CD4-positive, alpha-beta memory T cell (primary cell): Measurements from ENCODE around the gene TFAP2E. TPM values are rescaled to one million over a fixed set of nuclear protein-coding genes. Genes with fewer than 3 reads are reported as not detected.

Source experiments
- CTCF ChIA-PET: fragments of 350-600 bp; sonication (Branson Sonifier 250); formaldehyde crosslinking; loops from one replicate; lab custom pipeline; 2021; ENCODE audit warnings: inconsistent platforms; ENCODE audit not compliant: partially characterized antibody; lab: Charles Lee
- POLR2A ChIA-PET: fragments of 350-600 bp; sonication (Branson Sonifier 250); formaldehyde crosslinking; loops from one replicate; lab custom pipeline; 2021; ENCODE audit not compliant: partially characterized antibody; lab: Charles Lee
- DNase-seq, 5 donors: peaks; one replicate each; pipeline versions ENCODE4 v3.0.0 to v3.0.0-alpha.2; 2020 to 2022; ENCODE audit warnings: mixed read lengths in 1 of 5
- H3K27ac ChIP-seq: one replicate; pipeline ENCODE4 v1.7.0; 2013; ENCODE audit warnings: low read depth, low read length
- H3K27me3 ChIP-seq: 2 replicates; pipeline ENCODE4 v1.7.0; 2013; ENCODE audit warnings: mild to moderate bottlenecking, low read length, moderate library complexity; ENCODE audit not compliant: insufficient read depth
- H3K36me3 ChIP-seq: 2 replicates; pipeline ENCODE4 v1.7.0; 2013; ENCODE audit warnings: mild to moderate bottlenecking, low read length, moderate library complexity; ENCODE audit not compliant: insufficient read depth
- H3K4me1 ChIP-seq: 2 replicates; pipeline ENCODE4 v1.7.0; 2013; ENCODE audit warnings: mild to moderate bottlenecking, low read length, moderate library complexity; ENCODE audit not compliant: insufficient read depth
- H3K4me3 ChIP-seq, 2 donors: one replicate each; pipeline ENCODE4 v1.7.0; 2013; ENCODE audit warnings: low read length in 2 of 2, mild to moderate bottlenecking in 1 of 2
- H3K9me3 ChIP-seq, 2 donors: one replicate each; pipeline ENCODE4 v1.7.0; 2013; ENCODE audit warnings: low read length in 2 of 2, control low read depth in 1 of 2; ENCODE audit not compliant: control insufficient read depth in 1 of 2
- H3K27ac Mint-ChIP-seq, 7 donors: one replicate each; pipeline ENCODE4 v1.8.0; 2020 to 2021; ENCODE audit warnings: mixed read lengths in 7 of 7, mild to moderate bottlenecking in 6 of 7, inconsistent platforms in 3 of 7, moderate library complexity in 3 of 7
- H3K27me3 Mint-ChIP-seq, 2 donors: one replicate each; pipeline ENCODE4 v1.8.0; 2020 to 2021; ENCODE audit warnings: mixed read lengths in 2 of 2
- H3K36me3 Mint-ChIP-seq, 2 donors: one replicate each; pipeline ENCODE4 v1.8.0; 2020 to 2021; ENCODE audit warnings: mixed read lengths in 2 of 2, inconsistent platforms in 1 of 2, mild to moderate bottlenecking in 1 of 2
- H3K4me1 Mint-ChIP-seq, 4 donors: one replicate each; pipeline ENCODE4 v1.8.0; 2020 to 2021; ENCODE audit warnings: mixed read lengths in 4 of 4, mild to moderate bottlenecking in 1 of 4
- H3K4me3 Mint-ChIP-seq, 8 donors: one replicate each; pipeline ENCODE4 v1.8.0; 2020 to 2021; ENCODE audit warnings: mixed read lengths in 8 of 8, mild to moderate bottlenecking in 7 of 8, moderate library complexity in 6 of 8, inconsistent platforms in 3 of 8
- H3K9me3 Mint-ChIP-seq, 8 donors: one replicate each; pipeline ENCODE4 v1.8.0; 2020 to 2021; ENCODE audit warnings: mixed read lengths in 8 of 8, mild to moderate bottlenecking in 5 of 8, inconsistent platforms in 3 of 8, moderate library complexity in 1 of 8
- intact Hi-C: fragments of 100-400 bp; cut with micrococcal nuclease; formaldehyde crosslinking; loops from one replicate; pipeline ENCODE4 v1.15.1; 2023
- polyA plus RNA-seq, 2 donors: library from polyadenylated mRNA; unstranded; fragments of 300-500 nt; fragmentation: Illumina TruSeq; gene quantifications; one replicate each; pipeline ENCODE4 v1.2.3, GENCODE V29; 2021
- total RNA-seq, 2 experiments: library from RNA; stranded (reverse); gene quantifications; one replicate each; pipeline ENCODE4 v1.2.3, GENCODE V29; 2021

Gene TFAP2E
- total and polyA plus RNA-seq, 4 experiments from 2014 or later = 0.23 to 2.9 (median 2.3) TPM; not detected in 1

GRCh38 chr1:35622510-35623178, 49.5 kb downstream of the TFAP2E start:
- H3K9me3 Mint-ChIP-seq = no peaks in the 10 kb centered on the region
- intact Hi-C loops = no loop called here
- no peaks in the 10 kb centered on the region for H3K4me1 ChIP-seq
- H3K27ac Mint-ChIP-seq = peak overlapping the region in 1 of 7 donors; percentile 50
- H3K4me1 Mint-ChIP-seq = peaks cover 7 to 16% (median 14%) of the 10 kb centered on the region in 4 donors
- peaks cover 20% of the 10 kb centered on the region for H3K36me3 ChIP-seq
- no peak for DNase-seq
- no peak overlapping the region for H3K4me3 ChIP-seq
- no peaks in the 10 kb centered on the region for H3K27me3 ChIP-seq
- H3K9me3 ChIP-seq = no peaks in the 10 kb centered on the region
- ChIA-PET CTCF (no interaction called here), POLR2A (no interaction called here)
- H3K4me3 Mint-ChIP-seq = no peak overlapping the region
- H3K27ac ChIP-seq = no peak overlapping the region
- H3K36me3 Mint-ChIP-seq = peaks cover 30 to 48% of the 10 kb centered on the region in 2 donors
- H3K27me3 Mint-ChIP-seq = no peaks in the 10 kb centered on the region

DNA sequence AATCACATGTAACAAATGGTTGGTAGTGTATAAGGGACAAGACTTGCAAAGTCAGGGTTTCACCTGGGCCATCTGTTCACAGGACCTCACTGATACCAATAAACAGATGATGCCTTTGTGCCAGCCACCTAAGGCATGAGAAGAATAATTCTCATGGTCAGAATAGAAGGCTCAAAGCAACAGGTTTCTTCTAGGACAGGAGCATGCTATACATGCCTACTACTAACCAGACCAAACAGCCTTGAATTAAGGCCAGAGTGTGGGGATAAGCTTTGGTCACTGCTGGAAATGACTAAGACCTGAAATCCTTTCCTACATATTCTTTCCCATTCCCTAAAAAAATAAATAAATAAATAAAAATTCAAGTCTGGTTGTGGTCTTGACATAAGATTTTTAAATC, 50.7 kb downstream of the TFAP2E start:
- CTCF ChIA-PET = no interaction called here
- Histone ChIP-seq H3K9me3 (no peaks in the 10 kb centered on the region), H3K27me3 (no peaks in the 10 kb centered on the region), H3K36me3 (peaks cover 27% of the 10 kb centered on the region), H3K4me1 (no peaks in the 10 kb centered on the region), H3K27ac (no peak overlapping the region), H3K4me3 (no peak overlapping the region)
- intact Hi-C loops = no loop called here
- POLR2A ChIA-PET = no interaction called here
- H3K9me3 Mint-ChIP-seq = no peaks in the 10 kb centered on the region
- no peak overlapping the region for H3K4me3 Mint-ChIP-seq
- DNase-seq = no peak
- H3K27me3 Mint-ChIP-seq = no peaks in the 10 kb centered on the region
- H3K4me1 Mint-ChIP-seq = peaks cover 7 to 15% (median 13%) of the 10 kb centered on the region in 4 donors
- peaks cover 26 to 50% of the 10 kb centered on the region in 2 donors for H3K36me3 Mint-ChIP-seq
- no peak overlapping the region for H3K27ac Mint-ChIP-seq

- H3K36me3 ChIP-seq = peaks cover 41% of the 10 kb centered on the region
- Mint-ChIP-seq H3K4me1 (peaks cover 0 to 15% (median 3%) of the 10 kb centered on the region in 4 donors), H3K27me3 (no peaks in the 10 kb centered on the region), H3K9me3 (no peaks in the 10 kb centered on the region), H3K27ac (peak overlapping the region in 2 of 7 donors; percentile 37 to 54), H3K36me3 (peaks cover 27 to 65% of the 10 kb centered on the region in 2 donors), H3K4me3 (no peak overlapping the region)
- no peak overlapping the region for H3K27ac ChIP-seq
- ChIA-PET POLR2A (no interaction called here), CTCF (no interaction called here)
- H3K9me3 ChIP-seq = no peaks in the 10 kb centered on the region
- no peaks in the 10 kb centered on the region for H3K4me1 ChIP-seq
- no peak overlapping the region for H3K4me3 ChIP-seq
- no peaks in the 10 kb centered on the region for H3K27me3 ChIP-seq
- intact Hi-C loops = no loop called here
- DNase-seq = no peak
These were observed 55.9 kb downstream of the TFAP2E start for GRCh38 chr1:35629051-35629450.

DNA sequence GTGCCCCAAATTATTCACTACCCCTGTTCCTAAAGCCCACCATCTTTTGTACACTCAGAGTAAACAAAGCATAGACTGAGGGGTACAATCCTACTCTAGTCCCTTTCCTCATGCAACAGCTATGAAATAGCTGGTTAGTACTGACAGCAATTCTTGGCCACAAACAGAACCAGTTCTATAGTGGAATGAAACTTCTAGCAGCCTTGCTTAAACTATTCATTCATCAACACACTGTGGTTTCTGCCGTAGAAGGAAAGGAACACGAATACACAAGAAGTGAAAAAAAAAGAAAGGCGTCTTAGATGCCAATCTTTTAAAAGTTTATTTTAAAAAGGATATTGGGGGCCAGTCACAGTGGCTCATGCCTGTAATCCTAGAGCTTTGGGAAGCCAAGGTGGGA, 58.3 kb downstream of the TFAP2E start:
- peaks cover 0 to 1% (median 0%) of the 10 kb centered on the region in 8 donors for H3K9me3 Mint-ChIP-seq
- H3K27ac ChIP-seq = no peak overlapping the region
- peaks cover 0 to 18% (median 6%) of the 10 kb centered on the region in 4 donors for H3K4me1 Mint-ChIP-seq
- H3K9me3 ChIP-seq = no peaks in the 10 kb centered on the region
- intact Hi-C loops = no loop called here
- H3K27ac Mint-ChIP-seq = no peak overlapping the region
- no peaks in the 10 kb centered on the region for H3K27me3 ChIP-seq
- peaks cover 26 to 75% of the 10 kb centered on the region in 2 donors for H3K36me3 Mint-ChIP-seq
- no peaks in the 10 kb centered on the region for H3K27me3 Mint-ChIP-seq
- no peak overlapping the region for H3K4me3 Mint-ChIP-seq
- ChIA-PET CTCF (interaction anchor here (0.6 to 1.1 kb wide), 2 partner anchors 11 to 63 kb away, joined by 3 to 5 read pairs; no protein-coding TSS in a partner anchor), POLR2A (no interaction called here)
- H3K36me3 ChIP-seq = peaks cover 57% of the 10 kb centered on the region
- DNase-seq = no peak
- H3K4me1 ChIP-seq = peaks cover 3% of the 10 kb centered on the region
- no peak overlapping the region for H3K4me3 ChIP-seq

- Mint-ChIP-seq H3K4me1 (peaks cover 15 to 24% (median 19%) of the 10 kb centered on the region in 4 donors), H3K27ac (peak overlapping the region in 1 of 7 donors; percentile 35), H3K36me3 (peaks cover 17 to 61% of the 10 kb centered on the region in 2 donors), H3K27me3 (no peaks in the 10 kb centered on the region), H3K9me3 (peaks cover 0 to 1% (median 0%) of the 10 kb centered on the region in 8 donors), H3K4me3 (no peak overlapping the region)
- Histone ChIP-seq H3K9me3 (no peaks in the 10 kb centered on the region), H3K27me3 (no peaks in the 10 kb centered on the region), H3K4me1 (peaks cover 24% of the 10 kb centered on the region), H3K36me3 (peaks cover 46% of the 10 kb centered on the region), H3K27ac (no peak overlapping the region), H3K4me3 (no peak overlapping the region)
- intact Hi-C loops = no loop called here
- ChIA-PET POLR2A (no interaction called here), CTCF (no interaction called here)
- DNase-seq = no peak
These were observed 60.4 kb downstream of the TFAP2E start for GRCh38 chr1:35633547-35633946.

- peaks cover 23% of the 10 kb centered on the region for H3K36me3 ChIP-seq
- POLR2A ChIA-PET = interaction anchor here (1.0 to 1.3 kb wide), 3 partner anchors 18 to 81 kb away, joined by 3 to 5 read pairs (median 3); partner anchors contain the start of gene KIAA0319L
- peak in 4 of 5 donors; percentile 39 to 50 (median 46) for DNase-seq
These were observed 64.3 kb downstream of the TFAP2E start for GRCh38 chr1:35637401-35637809.

More at GRCh38 chr1:35637401-35637809, 64.3 kb downstream of the TFAP2E start:
- peaks cover 26 to 45% (median 40%) of the 10 kb centered on the region in 4 donors for H3K4me1 Mint-ChIP-seq
- peak overlapping the region; percentile 58 for H3K27ac ChIP-seq
- intact Hi-C loops = loop anchor here (5.0 kb wide), 1 partner anchor 135 kb away; no protein-coding TSS in a partner anchor
- no peaks in the 10 kb centered on the region for H3K27me3 ChIP-seq
- H3K9me3 ChIP-seq = no peaks in the 10 kb centered on the region
- peak overlapping the region; percentile 67 to 87 (median 83) for H3K4me3 Mint-ChIP-seq
- peak overlapping the region; percentile 86 to 96 (median 94) for H3K27ac Mint-ChIP-seq
- H3K36me3 Mint-ChIP-seq = peaks cover 4 to 38% of the 10 kb centered on the region in 2 donors
- CTCF ChIA-PET = interaction anchor here (0.8 to 1.6 kb wide), 4 partner anchors 68 to 90 kb away, joined by 3 to 9 read pairs (median 4); no protein-coding TSS in a partner anchor
- peaks cover 46% of the 10 kb centered on the region for H3K4me1 ChIP-seq
- H3K9me3 Mint-ChIP-seq = peaks cover 0 to 1% (median 0%) of the 10 kb centered on the region in 8 donors
- H3K4me3 ChIP-seq = peak overlapping the region; percentile 42 to 47
- peaks cover 0 to 3% of the 10 kb centered on the region in 2 donors for H3K27me3 Mint-ChIP-seq
